GM23248 (cell line): Measurements from ENCODE around the gene CCNJL.

Experiments used
- EZH2 ChIP-seq: fragments of 200-600 bp; sonication (generic); IDR thresholded peaks from 2 replicates; pipeline ENCODE4 v1.6.1; 2018; ENCODE audit warnings: antibody characterized with exemption, mild to moderate bottlenecking; ENCODE audit not compliant: insufficient read depth, poor library complexity, severe bottlenecking
- EZH2phosphoT487 ChIP-seq: fragments of 200-600 bp; sonication (generic); IDR thresholded peaks from 2 replicates; pipeline ENCODE4 v1.6.1; 2018; ENCODE audit warnings: antibody characterized with exemption, moderate library complexity, mild to moderate bottlenecking, low read depth; ENCODE audit not compliant: insufficient read depth

- no peak for TF ChIP-seq EZH2
- no peak for TF ChIP-seq EZH2phosphoT487
These were observed 98.8 kb downstream of the CCNJL start for GRCh38 chr5:160213537-160213936.
